ENCODE data around the gene UBE2Q1. TPM values are rescaled to one million over a fixed set of nuclear protein-coding genes. Genes with fewer than 3 reads are reported as not detected.

Gene UBE2Q1
- total RNA-seq, 4 donors from 2014 or later: 30.6 to 60.2 (median 32.0) TPM

- TF ChIP-seq EP300 (IDR thresholded peaks at IDR 0.05) (no peak), POLR2AphosphoS5 (IDR thresholded peaks at IDR 0.05) (no peak), POLR2A (IDR thresholded peaks at IDR 0.05) (no peak)
- TF ChIP-seq, protein P1, sequence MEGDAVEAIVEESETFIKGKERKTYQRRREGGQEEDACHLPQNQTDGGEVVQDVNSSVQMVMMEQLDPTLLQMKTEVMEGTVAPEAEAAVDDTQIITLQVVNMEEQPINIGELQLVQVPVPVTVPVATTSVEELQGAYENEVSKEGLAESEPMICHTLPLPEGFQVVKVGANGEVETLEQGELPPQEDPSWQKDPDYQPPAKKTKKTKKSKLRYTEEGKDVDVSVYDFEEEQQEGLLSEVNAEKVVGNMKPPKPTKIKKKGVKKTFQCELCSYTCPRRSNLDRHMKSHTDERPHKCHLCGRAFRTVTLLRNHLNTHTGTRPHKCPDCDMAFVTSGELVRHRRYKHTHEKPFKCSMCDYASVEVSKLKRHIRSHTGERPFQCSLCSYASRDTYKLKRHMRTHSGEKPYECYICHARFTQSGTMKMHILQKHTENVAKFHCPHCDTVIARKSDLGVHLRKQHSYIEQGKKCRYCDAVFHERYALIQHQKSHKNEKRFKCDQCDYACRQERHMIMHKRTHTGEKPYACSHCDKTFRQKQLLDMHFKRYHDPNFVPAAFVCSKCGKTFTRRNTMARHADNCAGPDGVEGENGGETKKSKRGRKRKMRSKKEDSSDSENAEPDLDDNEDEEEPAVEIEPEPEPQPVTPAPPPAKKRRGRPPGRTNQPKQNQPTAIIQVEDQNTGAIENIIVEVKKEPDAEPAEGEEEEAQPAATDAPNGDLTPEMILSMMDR (IDR thresholded peaks at IDR 0.05): no peak
- no peaks in the 10 kb centered on the region for H3K36me3 ChIP-seq
- H3K27ac ChIP-seq: no peak overlapping the region
- H3K27me3 ChIP-seq: peaks cover 42% of the 10 kb centered on the region
- H3K4me1 ChIP-seq: peaks cover 29% of the 10 kb centered on the region
- no peak for DNase-seq (ENCODE audit: low spot score in 2 of 2)
- H3K9me3 ChIP-seq: no peaks in the 10 kb centered on the region
- no peak overlapping the region for H3K4me3 ChIP-seq
- WGBS: 73% methylated on average over 5 of the region's 5 CpGs
Observed at GRCh38 chr1:154503898-154504297, 54.6 kb downstream of the UBE2Q1 start.

- H3K27ac ChIP-seq: peak overlapping the region; percentile 82
- H3K36me3 ChIP-seq: no peaks in the 10 kb centered on the region
- H3K27me3 ChIP-seq: peaks cover 42% of the 10 kb centered on the region
- H3K4me1 ChIP-seq: peaks cover 29% of the 10 kb centered on the region
- no peaks in the 10 kb centered on the region for H3K9me3 ChIP-seq
- WGBS: 37% methylated on average over 22 of the region's 43 CpGs
- DNase-seq (ENCODE audit: low spot score in 2 of 2): peak in 1 of 2 donors; percentile 69
- TF ChIP-seq POLR2A (IDR thresholded peaks at IDR 0.05) (no peak), EP300 (IDR thresholded peaks at IDR 0.05) (no peak), POLR2AphosphoS5 (IDR thresholded peaks at IDR 0.05) (no peak)
- TF ChIP-seq, protein P1 (IDR thresholded peaks at IDR 0.05): no peak
- H3K4me3 ChIP-seq: peak overlapping the region; percentile 64
Observed at GRCh38 chr1:154502744-154503115, 55.7 kb downstream of the UBE2Q1 start.

- Histone ChIP-seq H3K9me3 (no peaks in the 10 kb centered on the region), H3K4me1 (peaks cover 33% of the 10 kb centered on the region), H3K27me3 (peaks cover 42% of the 10 kb centered on the region), H3K4me3 (peak within 1 kb of the TSS; percentile 64), H3K36me3 (no peaks in the 10 kb centered on the region), H3K27ac (peak within 1 kb of the TSS; percentile 82)
- TF ChIP-seq, protein P1 (IDR thresholded peaks at IDR 0.05): no peak
- TF ChIP-seq EP300 (IDR thresholded peaks at IDR 0.05): no peak
- no peak for TF ChIP-seq POLR2A (IDR thresholded peaks at IDR 0.05)
- no peak for TF ChIP-seq POLR2AphosphoS5 (IDR thresholded peaks at IDR 0.05)
- WGBS: 0% methylated on average over 9 of the region's 90 CpGs
- peak; percentile 73 to 74 for DNase-seq (ENCODE audit: low spot score in 2 of 2)
Observed at GRCh38 chr1:154502066-154502743, 56.3 kb downstream of the UBE2Q1 start, which contains the start of the genes SHE and TDRD10. SHE (minus strand) TSS chr1:154502412; CDS start chr1:154502026, 386 bp downstream. TDRD10 (plus strand) TSS chr1:154502219; CDS start chr1:154506904, 4,685 bp downstream.

GRCh38 chr1:154501423-154502065 lies 56.9 kb downstream of the UBE2Q1 start:
- Histone ChIP-seq H3K27ac (peak overlapping the region; percentile 82), H3K4me1 (peaks cover 37% of the 10 kb centered on the region), H3K9me3 (no peaks in the 10 kb centered on the region), H3K36me3 (no peaks in the 10 kb centered on the region), H3K4me3 (peak overlapping the region; percentile 64), H3K27me3 (peaks cover 42% of the 10 kb centered on the region)
- DNase-seq (ENCODE audit: low spot score in 2 of 2): peak; percentile 80 to 83
- TF ChIP-seq POLR2AphosphoS5 (IDR thresholded peaks at IDR 0.05) (no peak), POLR2A (IDR thresholded peaks at IDR 0.05) (no peak)
- TF ChIP-seq, protein P1 (IDR thresholded peaks at IDR 0.05): no peak
- 12% methylated on average over 5 of the region's 54 CpGs for WGBS

DNA sequence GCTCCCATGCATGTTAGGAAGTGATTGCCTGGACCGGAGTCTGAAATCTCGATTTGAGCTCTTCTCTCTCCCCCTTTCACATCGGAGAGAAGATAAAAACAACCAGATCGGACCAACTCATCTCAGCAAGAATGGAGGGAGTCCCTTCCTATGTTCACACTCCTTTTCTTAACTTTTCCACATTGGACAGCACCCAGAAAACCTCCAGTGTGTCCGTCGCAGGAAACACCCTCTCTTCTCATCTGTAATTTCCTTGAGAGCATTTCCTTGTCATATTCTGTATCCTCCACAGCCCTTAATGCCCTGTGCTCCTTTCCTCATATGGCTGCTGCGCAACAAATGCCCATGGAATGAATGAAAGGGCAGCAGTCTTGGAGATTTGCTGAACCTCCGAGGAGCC lies 57.9 kb downstream of the UBE2Q1 start:
- no peak for DNase-seq (ENCODE audit: low spot score in 2 of 2)
- TF ChIP-seq, protein P1 (IDR thresholded peaks at IDR 0.05): no peak
- TF ChIP-seq POLR2AphosphoS5 (IDR thresholded peaks at IDR 0.05) (no peak), EP300 (IDR thresholded peaks at IDR 0.05) (no peak), POLR2A (IDR thresholded peaks at IDR 0.05) (no peak)
- Histone ChIP-seq H3K4me1 (peaks cover 37% of the 10 kb centered on the region), H3K27me3 (peaks cover 42% of the 10 kb centered on the region), H3K4me3 (peak overlapping the region; percentile 64), H3K9me3 (no peaks in the 10 kb centered on the region), H3K27ac (peak overlapping the region; percentile 5), H3K36me3 (no peaks in the 10 kb centered on the region)
- 75% methylated on average over 8 of the region's 8 CpGs for WGBS

Data from suprapubic skin (tissue), 4 donors.